Embryonic facial prominence (tissue), 1 donor: ENCODE results near the gene NAV2.

Experiments
- DNase-seq: peaks from one replicate; pipeline ENCODE4 v3.0.0-alpha.2; 2016; ENCODE audit errors: extremely low spot score

Gene NAV2

DNA sequence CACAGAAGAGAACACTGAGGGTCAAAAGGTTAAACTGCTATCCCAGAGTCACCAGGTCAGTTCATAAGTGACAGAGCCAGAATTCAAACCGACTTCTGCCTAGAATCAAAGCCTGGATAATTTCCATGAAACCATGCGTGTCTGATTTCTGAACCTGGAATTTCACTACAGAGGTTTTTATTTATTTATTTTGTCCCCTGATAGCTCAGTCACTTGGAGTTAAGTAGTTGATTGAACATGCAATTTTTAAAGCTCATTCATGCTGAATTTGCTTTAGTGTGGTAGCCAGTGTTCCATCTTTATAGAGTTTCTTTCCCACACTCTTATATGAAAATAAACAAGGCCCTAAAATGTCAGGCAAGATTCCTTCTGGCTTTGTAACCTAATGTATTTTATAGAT lies 93.2 kb downstream of the NAV2 start:
- no peak for DNase-seq

DNA sequence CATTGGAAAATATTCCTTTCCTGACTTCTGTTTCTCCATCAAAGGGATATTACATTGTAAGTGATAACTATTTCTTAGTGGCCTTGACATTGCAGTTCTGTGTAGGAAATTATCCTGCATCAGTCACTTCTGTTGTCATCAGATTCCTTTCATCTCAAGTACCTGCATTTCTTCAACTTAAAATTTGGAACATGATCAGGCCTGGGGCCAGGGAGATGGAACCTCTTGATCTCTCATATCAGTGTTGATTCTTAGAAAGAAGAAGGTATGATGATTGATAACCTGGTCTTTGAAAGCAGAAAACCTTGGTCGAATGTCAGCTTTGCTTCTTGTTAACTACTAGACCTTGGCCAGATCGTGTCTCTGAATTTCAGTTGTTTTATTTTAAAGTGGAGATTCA lies 93.6 kb downstream of the NAV2 start:
- no peak for DNase-seq

DNA sequence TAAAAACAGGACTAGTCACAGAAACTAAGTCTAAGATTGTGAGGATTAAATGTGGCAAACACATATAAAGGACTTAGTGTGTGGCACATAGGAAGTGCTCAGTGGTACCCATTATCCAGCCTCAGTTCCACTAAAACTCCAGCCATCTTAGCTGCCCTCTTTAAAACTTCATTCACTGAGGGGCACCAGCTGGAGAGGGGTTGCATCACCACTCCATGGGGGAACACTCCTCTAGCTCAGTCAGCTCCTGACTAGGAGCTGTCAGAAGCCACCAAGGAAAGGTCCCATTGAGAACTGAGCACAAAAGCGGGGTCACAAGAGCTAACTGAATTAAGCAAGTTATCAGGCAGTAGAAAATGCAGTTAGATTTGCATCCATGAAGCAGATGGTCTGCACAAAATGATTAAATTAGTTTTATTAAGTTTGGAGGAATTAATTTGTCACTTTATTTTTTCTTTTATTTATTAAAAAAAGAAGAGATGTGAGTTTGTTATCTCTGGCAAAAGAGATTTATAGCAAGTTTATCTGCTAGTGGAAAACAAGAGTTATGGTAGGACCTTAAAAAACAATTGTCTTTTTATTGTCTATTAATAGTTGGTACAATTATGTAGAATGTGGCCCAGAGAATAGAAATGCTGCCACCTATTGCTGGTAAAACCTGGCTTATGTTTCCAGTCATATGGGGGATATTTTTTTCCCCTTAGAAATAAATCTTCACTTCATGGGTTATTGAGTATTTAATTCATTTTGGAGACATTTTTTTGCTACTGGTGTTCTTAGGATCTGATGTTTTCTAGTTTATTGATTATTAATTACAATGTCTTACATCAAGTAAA lies 95.7 kb downstream of the NAV2 start:
- DNase-seq, result no peak

DNA sequence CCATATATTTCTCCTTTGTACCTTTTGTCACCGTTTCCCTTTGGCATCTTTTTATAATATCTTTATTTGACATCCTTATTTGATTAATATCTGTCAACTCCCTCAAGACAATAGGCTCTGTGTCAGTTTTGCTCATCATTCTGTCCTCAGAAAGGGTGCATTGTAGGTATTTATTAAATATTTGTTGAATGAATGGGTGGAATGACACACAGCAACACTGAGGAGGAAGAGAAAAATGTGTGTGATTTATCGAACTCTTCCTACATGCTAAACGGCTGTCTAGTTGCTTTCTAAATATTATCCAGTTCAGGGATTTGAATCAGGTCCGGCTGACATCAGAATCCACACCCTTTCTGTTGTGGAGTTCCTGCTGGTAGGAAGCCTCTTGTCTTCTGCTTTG lies 98.2 kb downstream of the NAV2 start:
- DNase-seq, result no peak

DNA sequence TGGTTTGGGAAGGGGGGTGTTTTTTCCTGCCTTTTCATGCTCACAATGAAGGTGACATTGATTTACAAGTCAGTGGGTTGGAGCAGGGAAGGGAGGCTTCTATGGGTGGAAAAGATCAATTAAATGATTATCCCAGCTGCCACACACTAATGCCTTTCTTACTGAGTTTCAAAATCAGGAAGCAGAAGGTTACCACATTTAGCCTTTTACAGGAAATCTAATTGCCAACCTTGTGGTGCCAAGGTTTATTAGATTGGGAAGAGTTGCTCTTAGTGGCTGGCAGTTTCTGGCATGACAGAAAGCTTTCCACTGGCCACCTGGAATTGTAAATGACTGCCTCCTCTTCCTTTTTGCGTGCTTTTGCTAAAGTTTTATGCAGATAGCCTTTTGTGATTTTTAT lies 98.7 kb downstream of the NAV2 start:
- no peak for DNase-seq

DNA sequence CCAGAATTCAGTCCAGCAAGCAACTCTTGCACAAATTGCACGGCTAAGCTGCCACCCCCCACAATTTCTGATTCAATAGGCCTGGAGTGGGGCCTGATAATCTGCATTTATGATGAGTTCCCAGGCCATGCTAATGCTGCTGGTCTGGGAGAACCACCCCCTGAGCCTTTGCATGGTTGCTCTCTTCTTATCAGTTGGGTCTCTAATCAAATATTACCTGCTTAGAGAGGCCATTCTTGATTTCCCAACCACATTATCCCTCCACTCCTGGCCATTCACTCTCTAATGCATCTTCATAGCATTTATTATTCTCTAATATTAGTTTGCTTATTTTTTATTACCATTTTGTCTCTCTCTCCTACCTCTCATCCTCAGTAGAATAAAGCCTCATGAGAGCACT lies 99.5 kb downstream of the NAV2 start:
- no peak for DNase-seq

DNA sequence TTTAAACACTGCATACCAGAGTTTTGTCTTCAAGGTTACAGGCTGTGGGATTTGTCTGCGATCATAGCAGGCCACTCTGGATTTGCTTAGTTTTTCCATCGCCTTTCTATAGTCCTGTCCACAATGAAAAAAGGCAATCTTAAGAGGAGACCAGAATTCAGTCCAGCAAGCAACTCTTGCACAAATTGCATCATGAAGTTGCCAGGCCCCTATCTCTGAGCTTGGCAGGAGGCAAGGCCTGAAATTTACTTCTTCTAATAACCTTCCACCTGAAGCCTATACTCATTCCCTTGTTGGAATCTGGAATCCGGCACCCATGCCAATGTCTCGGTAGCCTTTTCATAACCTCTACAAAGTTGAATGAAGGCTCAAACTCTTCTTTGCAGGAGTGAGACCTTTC lies 100.1 kb downstream of the NAV2 start:
- DNase-seq, result no peak

DNA sequence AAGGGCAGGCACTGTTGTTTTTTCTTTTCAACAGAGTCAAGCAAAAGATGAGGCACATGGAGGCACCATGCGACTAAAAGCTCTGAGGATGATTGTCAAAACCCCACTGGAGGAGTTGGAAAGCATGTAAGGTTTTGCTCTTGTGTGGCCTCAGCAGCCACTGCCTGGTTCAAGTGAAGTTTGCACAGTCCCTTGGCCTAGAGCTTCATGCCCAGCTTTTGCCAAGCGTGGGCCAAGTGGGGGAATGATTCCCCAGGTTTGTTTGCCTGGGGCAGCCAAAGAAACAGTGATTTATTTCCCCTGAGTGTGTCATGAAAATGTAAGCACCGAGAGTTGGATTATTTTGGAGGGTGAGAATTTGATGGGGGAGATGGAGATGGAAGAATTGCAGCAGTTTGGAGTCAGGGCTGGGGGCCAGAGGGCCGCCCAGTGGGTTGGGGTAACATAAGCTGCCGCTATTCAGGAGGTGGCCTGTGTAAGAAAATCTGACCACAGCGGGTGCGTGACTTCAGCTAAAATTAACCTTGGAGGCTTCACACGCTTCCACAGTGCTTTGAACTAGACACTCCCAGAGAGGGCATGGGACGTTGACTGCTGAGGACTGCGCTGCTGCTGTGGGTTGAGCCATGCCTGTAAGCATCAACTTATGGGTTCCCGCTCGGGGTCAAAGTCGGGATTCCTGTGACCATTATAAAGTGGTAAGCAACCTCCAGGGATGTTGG lies 100.7 kb downstream of the NAV2 start:
- DNase-seq, result no peak

DNA sequence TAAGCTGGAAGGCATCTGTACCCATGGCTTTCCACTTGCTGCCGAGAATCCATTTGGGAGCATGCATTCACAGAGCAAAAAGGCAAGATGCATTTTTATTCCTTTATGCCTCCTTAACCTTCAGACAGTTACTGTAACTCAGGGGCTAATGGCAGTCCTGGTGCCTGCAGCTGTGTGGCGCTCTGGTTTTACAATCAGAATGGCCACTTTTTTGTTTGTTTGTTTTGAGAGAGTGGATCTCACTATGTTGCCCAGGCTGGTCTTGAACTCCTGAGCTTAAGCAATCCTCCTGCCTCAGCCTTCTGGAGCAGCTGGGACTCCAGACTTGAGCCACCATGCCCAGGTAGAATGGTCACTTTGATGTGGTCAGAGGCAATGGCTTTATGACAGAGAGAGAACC lies 101.8 kb downstream of the NAV2 start:
- no peak for DNase-seq

DNA sequence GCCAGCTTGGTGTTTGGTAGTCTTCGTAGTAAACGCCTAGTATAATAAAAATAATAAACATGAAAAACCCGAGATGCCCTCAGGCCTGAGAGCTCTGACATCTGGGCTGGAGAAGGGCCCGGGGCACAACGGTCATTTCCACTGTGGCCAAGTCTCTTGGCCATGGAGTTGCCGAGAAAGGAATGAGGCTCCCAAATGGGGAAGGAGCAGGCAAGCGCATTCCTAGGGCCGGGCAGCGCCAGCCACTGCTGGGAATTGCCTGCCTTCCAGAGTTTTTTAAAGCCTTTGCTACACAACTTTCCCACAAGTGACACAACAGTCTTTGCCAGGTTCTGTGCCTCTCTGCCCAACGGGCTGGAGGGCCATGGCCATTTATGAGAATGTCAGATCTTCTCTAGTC lies 103.4 kb downstream of the NAV2 start:
- DNase-seq, result no peak

DNA sequence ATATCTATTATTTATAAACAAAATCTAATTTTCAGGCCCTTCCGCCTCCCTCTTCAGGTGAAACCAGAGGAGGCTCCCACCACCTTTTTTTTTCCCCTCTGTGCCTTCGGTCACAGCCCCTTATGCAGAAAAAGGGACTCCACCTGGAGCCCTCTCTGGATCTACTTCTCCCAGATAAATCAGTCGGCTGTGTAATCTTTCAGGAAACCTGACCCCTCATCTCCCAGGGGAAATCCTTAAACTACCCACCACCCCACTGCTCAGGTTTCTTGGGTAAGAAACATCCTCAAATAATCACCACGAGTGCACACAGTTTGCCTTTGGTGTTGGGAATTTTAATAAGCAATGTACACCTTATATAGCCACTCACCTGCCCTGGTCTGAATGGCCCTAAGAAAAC lies 104.2 kb downstream of the NAV2 start:
- DNase-seq, result no peak

DNA sequence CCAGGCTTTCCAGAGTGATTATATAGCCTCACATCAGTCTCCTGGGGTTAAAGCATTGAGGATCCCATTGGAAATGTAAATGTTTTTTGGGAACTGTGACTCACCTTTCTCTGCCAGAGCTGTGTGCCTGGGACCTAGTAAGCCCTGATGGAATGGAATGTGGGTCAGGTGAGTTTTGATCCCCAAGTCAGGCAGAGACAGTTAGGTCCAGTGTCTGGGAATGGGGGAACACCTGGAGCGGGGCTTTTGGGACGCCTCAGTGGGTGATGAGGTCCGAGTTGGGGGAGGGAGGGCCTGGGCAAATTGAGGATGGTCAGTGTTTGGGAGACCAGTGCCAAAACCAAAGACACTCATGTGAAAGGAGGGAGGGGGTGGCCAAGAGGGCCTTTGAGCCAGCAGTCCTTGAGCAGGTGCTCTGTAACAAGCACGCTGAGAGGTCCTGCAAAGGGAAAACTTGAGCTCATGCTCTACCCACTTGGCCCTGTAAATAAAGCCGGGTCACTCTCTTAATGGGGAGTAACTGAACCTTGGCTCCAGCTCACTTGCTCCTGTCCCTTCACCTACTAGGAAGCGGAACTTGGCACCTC lies 104.7 kb downstream of the NAV2 start:
- DNase-seq, result no peak

DNA sequence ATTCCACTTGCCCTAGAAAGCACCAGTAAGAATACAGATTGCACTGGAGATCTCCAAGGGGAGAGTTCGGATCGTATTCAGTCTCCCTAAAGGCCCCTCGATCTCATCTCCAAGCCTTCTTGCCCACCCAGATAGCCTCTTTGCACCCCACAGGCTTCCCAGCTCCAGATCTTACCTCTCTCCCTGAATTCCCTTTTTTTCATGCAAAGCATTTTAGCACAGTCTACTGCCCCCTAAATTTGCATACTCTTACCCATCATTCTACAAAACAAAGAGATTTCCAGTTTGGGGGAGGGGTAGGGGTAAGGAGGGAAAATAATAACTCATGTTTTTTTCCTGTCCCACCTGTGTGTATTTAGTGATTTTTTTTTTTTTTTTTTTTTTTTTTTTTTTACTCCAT lies 105.2 kb downstream of the NAV2 start:
- DNase-seq, result no peak

DNA sequence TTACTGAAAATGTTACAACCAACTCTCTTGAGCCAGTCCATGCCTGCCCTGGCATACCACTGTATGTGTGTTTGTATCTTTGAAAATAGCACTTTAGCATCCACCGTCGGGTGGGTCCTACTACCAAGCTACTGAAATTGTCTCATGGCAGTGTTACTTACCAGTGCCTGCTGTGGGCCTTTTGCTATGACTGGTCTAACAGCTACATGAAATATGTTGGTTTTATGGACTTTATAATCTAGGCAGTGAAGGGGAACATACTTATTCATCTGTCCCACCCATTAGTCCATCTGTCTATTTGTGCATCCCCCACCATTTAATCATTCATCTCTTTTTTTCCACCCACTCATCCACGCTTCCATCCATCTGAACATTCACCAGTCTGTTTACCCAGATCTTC lies 106.0 kb downstream of the NAV2 start:
- no peak for DNase-seq

DNA sequence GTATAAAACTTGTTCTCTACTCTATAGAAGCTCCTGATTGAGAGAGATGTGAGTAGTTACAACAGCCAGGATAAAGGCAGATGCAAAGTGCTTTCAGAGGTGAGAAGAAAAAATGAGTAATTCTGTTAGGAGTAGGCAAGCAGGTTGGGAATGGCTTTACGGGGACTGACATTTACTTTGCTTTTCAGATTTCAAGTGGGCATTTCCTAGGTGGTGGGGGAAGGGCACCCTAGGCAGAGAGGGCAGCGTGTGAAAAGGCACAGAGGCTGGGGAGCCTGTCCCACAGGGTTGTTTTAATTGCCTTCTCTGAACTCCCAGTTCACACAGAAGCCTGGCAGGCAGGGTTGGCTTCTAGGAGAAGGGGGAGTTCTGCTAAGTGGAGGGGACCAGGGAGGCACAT lies 106.5 kb downstream of the NAV2 start:
- no peak for DNase-seq

DNA sequence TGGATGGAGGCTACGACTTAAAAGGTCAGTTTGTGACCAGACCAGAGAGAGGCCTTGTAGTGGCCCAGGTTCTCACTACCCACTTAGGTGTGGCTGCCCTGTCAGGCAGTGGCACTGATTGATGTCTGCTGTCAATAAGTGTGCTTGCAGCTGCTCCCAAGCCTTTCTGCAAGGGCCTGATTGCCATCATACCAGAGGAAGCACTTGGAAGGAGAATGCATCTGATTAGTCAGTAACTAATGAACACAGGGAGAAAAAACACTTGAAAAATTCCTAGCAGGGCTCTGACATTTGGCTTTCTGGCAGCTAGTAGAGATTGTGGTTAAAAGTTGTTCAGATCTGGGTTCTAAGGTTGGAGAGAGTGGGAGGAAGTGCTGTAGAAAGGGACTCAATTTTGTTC lies 107.5 kb downstream of the NAV2 start:
- DNase-seq, result no peak

DNA sequence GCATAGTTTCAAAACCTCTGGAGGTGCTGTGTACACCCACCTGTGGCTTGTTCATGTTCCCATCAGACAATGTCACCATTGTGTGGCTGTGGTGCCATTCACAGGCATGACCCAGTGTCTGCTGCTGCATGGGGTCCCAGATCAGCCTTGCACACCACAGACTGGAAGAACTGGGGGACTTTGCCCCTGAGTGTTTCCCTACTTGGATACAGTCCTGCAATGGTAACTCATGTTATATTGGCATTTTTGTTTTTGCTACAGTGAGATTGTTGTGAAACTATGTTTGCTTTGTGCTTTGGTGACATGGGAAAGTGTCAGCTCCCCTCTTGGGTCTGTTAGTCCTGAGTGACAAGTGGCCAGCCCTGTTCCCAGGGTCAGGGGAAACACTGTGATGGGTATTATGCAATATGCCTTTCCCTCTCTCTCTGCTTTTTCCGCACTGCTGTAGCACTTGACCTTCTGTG lies 108.8 kb downstream of the NAV2 start:
- DNase-seq, result no peak

DNA sequence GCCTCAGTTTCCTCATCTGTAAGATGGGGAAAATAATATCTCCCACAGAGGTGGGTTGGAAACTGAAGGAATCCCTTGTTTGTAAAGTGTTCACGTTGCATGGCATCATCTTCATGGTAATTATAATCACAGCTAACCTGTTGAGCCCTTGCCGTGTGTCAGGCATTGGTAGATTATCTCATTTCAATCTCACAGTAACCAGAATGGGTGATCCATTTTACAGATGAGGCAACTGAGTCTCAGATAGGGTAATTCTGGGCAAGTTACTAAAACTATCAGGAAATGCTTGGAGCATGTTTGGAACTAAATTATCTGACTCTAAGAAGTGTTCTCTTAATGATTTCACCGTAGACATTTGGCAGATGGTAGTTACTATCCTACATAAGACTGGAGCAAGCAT lies 109.4 kb downstream of the NAV2 start:
- DNase-seq, result no peak

DNA sequence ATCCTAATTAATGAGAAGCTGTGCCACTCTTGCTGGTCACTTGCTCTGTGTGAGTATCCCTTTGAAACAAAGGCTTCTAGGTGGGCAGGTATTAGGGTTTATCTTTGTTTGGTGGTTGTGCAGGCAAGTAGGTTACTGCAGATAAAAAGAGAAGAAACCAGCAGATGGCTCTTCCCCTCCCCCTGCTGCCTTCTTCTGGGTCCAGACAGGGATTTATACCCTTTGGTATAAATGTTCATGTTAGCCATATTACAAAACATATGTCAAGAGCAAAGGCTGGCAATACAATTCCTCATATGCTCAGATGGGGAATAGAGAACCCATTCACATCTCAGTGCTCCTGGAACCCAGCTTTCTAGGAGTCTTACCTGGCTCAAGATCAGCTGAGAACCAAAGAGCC lies 109.9 kb downstream of the NAV2 start:
- DNase-seq, result no peak

DNA sequence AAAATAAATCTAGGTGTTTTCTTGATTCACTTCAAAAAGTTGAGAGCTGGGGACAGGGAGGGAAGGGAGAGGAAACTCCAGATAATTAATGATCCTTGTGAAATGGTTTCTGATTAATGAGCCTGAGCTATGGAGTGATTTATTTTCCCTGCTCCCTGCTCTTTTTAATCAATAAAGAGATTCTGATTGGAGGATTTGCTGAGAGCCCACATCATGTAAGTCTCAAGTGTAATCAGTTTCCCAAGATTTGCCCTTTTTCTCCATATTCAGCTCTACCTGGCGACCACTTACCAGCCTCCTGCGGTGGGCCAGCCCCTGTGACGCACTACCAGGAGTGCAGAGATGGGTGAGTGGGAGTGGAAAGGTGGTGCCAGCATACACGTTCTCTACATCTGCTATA lies 114.0 kb downstream of the NAV2 start:
- DNase-seq, result no peak

DNA sequence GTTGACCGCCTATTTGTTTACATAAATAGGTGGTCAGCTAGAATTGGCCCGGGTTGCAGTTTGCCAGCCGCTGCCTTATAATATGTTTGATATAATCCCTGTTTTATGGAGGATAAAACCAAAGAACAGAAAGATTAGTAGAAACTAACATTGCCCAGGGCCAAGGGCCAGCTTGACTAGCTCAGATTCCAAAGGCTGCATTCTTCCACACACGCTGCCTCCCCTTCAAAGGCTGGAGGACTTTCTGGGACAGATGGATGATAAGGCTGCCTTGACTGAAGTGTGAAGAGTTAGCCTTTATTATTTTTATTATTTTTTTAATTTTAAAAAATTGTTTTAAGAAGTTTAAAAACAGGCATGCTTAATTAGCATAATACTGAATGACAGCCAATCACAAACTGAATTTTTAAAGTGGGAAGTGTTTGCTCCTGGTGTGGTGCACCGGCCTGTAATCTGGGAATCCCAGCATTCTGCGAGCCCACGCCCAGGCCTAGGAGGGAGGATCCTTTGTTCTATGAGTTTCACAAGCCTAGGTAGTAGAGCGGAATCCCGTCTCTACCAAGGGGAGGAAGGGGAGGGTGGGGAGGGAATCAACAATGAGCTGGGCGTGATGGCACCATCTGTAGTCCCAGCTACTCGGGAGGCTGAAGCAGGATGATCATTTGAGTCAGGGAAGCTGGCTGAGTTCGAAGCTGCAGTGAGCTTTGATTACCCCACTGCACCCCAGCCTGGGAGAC lies 114.9 kb downstream of the NAV2 start:
- DNase-seq, result no peak

DNA sequence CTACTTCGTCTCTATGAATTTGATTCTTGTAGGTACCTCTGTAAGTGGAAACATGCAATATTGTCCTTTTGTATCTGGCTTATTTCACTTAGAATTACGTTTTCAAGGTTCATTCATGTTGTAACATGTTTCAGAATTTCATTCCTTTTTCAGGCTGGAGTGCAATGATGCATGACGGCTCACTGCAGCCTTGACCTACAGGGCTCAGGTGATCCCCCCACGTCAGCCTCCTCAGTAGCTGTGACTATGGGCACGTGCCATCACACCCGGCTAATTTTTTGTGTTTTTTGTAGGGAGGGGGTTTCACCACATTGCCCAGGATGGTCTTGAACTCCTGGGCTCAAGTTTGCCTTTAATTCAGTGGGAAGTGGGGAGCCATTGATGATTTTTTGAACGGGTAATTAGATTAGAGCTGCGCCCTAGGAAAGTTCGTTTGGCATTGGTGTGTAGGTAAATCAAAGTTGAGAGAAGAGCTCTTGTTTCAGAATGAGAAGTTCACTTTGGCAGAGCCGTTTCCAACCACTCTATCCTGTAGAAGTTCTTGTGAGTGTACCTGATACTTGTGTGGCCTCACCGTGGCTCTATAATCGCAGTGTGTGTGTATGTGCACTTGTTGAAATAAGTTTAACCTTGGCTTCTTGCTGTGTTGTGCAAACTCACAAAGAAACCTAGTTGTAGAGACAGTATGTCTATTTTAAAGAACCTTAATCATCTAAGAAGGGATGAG lies 115.9 kb downstream of the NAV2 start:
- DNase-seq, result no peak
